NCI-H1092 treated with DMSO at 0.1 percent for 48 hours (cell line): ENCODE measurements around the gene CMYA5.

Experiments
- DNase-seq: peaks from one replicate; lab custom pipeline; 2025; lab: John Stamatoyannopoulos, UW

CMYA5 gene

DNA sequence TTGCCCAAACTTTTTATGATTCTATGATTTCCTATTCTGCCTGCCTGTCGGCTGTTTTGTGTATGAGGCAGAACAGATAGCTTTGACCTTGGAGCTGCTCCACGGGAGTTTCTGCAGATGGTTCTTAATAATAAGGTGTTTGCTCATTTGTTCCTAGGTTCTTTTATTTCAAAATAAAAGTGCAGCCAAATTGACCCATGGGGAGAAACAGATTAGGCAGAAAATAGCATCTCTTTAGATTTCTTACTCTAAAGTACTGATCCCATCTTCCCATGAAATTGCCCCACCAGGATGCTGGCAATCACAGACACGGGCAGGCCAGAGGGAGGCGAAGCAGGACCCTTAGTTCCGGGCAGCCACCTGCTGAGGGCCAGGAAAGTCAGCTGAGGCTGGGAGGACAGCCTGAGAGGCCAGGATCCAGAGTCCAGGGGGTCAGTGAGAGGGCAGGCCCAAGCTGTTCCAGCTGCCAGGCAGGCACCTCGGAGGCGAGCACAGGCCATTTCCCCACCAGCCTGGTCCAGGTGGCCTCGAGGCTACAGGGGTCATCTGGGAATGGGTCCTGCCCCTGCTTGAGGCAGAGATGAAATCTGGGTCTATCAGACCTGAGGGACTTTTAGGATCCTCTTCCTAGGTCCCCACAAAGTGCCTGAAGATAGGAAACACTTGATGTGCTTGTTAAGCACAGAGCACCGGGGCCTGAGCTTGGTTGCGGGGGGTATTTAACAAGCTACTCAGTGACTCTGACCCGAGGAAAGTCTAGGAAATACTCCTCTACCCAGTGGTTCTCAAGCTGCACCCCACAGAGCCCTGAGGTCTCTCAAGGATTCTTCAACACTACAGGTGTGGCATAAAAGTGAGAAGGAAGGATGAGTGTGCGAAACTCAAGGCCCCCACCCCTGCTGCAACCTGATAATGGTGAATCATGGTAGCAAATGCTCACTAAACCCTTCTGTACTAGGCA, 145.4 kb downstream of the CMYA5 start:
- no peak for DNase-seq

DNA sequence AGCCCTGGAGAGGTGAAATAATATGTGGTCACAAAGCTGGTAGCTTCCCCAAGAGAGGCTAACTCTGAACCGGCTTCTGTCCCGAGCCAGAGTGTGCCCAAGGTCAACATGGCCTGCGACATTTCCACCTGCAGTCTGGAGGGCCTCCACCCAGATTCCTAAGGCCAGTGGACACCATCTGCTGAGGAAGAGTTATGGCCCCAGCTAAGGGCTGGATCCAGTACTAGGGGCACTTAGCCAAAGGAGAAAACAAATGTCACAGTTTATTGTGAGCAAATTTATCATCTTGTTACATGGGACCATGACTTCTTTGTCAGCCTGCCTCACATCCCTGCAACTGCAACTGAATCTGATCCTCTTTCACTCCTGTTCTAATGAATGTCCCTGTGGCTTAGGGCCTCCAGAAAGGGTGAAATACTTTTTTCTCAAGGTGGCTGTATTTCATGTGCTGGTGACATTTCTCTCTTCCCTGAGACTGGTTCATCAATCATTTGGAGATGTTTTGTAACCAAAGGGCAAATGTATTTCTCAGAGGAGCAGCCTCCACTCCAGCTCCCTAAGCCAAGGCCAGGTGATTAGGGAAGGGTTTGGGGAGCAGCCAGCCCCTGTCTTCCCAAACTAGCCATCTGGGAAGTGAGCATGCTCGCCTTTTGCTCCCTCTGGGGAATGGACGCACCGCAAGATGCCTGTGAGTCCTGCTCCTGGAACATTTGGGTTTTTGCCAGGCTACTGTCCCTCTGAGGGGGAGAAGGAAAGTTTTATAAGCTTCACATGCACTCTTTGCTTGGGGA, 148.3 kb downstream of the CMYA5 start:
- DNase-seq: no peak

DNA sequence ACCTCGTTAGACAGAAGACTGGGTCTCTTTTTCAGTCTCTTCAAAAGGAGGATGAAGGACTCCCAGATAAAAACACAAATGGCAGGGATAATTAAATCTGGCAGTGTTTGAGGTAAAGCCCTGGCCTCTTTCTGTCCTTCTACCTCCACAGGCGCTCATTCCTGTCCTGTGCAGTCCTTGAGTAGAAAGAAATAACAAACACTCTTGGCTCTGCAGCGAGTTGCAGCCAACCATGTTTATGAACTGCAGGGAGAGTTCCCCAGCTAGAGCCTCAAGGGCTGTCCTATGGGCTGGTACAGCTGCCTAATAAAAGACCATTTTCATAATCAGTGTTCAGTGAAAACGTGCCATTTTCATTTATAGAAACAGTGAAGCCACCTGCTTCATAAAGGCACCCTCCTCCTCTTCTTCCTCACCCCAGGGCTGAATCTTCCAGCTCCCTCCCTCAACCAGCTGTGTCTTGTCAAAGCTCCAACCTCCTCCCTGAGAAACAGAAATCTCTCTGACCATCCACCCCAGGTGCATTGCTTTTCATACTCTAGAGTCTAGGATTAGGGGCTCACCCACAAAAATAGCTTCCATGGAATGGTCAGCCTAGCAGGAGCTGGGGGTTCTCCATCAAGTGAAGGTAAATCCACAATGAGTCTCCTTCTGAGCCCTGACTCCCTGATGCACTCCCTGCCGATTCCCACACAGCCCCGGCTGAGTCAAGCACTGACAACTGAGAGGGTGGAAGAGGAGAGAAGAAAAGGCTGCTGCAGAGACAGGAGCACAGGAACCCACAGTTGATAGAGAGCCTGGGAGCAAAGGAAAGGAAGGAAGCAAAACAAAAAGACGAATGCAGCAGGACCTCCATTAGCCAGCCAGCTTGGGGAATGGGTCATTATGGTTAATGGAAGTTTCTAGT, 150.7 kb downstream of the CMYA5 start:
- DNase-seq: no peak

DNA sequence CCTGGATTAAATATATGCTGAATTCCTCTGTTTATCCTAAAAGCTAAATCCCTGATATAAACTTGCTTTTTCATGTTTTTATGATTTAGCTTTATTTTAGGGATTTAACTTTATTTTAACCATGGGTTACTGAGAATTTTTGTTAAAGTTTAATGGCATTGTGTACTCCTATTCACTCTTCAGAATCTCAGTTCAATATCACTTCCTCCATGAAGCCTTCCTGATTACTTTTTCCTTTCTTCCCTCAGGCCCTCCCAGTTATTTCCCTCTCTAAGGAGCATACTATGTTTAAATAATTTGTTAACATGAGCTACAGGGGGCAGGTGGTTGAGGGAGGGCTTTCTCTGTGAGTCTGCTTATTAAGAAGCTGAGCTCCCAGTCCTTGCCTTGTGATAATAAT, 151.5 kb downstream of the CMYA5 start:
- no peak for DNase-seq

DNA sequence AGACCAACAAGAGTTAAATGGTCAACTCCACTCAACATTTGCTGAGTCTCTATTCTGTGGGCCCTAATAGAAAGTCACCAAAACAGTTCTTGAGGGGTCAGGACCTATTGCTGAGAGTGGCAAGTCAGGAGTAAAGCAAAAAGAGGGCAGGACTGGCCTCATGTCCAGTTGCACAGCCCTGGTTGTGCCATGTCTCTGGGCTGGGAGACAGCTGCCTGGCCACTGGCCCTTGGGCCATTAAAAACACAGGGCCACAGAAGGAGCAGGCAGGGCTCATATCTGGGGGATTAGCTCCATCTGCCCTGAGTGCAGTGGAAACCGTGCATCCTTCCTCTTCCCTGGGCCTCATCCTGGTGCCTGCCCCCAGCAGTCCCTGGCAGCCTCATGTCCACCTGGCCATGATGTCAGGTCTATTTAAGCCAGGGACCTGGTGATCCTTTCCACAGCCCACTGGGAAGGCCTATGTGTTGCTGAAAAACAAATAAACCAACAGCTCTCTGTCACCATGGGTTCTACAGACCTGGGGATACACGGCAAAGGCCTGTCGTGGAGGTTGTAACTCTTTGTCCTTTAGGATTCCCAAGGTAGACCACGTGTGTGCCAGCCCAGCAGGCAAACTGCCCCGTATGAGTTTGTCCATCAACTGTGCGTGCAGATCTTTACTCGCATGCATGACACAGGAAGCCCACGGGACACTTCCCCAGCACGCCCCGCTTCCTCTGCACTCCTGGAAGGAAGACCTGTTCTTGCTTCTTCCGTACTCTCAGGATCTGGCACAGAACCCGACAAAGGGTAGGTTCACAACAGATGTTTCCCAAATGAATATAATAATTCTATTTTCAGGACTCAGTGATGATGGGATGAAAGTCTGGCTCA, 152.6 kb downstream of the CMYA5 start:
- no peak for DNase-seq

DNA sequence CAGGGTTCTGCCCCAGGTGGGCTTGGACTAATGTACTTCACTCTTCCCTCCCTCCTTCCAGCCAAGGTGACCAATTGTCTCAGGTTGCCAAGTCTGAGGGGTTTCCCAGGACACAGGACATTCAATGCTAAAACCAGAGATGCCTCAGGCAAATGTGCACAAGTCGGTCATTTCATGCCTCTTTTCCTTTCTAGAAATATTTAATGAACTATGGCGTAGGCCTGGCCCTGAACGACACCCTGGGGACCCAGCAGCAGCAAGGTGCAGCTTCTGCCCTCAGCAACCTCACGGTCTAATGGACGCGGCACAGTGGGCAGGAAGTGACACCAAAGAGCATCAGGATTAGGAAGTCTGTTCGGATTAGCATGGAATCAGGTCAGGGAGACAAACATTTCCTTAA, 153.4 kb downstream of the CMYA5 start:
- DNase-seq: no peak

DNA sequence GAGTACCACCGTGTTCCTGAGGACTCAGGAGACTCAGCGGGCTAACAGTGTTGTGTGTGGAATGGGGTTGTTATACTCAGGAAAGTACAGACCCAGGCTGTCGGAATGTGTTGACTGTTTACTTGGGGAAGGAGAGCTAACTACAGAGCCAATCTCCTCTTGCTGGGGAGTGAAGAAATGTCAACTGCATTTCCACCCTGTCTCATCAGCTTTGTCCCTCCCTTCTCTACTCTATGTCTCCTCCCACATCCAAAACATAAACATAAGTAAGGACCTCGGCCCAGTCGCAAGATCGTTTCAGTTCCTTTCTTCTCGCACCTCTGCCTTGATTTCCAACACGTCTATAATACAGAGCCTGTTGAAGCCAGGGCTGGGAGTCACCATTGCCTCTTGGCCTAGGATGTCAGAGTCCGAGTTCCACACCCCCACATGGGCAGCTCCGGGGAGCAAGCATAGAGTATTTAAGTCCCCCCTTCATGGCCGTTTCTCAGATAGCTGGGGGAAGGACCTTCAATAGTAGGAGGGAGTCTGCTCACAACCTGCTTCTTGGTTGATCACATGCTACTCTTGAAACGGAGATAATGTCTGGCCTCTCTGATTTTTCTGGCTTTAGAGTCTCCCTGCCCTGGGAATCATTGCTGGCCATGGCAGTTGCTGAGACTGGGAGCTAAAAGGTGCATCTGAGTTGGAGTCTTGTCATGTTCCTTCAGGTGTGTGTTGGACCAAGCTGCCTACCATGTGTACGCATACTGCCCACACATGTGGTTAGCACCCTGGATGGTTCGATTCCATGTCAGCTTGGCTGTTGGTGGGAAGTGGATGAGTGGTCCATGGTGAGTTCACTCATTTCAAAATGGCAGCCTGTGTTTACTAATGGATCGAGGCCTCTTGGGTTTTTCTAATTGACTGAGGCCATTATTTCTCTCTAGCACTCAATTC, 154.1 kb downstream of the CMYA5 start:
- DNase-seq: no peak

DNA sequence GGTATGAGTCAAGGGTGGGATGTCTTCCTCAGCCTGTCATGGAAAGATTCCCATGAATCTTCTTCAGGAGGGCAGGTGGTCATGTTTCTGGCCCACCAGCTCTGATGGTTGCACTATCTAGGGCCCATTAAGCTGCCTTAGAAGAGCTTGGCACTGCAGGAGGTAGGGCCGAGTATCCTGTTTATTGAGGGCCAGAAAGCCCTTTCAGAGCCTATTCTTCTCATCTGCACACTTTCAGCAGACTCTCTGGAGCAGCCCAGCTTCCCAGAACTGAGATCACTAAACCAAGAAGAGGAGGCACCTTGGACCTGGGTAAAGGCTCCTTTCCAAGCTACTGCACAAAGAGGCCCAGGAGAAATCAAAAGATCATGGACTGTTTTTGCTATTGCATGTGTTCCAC, 154.9 kb downstream of the CMYA5 start:
- no peak for DNase-seq

DNA sequence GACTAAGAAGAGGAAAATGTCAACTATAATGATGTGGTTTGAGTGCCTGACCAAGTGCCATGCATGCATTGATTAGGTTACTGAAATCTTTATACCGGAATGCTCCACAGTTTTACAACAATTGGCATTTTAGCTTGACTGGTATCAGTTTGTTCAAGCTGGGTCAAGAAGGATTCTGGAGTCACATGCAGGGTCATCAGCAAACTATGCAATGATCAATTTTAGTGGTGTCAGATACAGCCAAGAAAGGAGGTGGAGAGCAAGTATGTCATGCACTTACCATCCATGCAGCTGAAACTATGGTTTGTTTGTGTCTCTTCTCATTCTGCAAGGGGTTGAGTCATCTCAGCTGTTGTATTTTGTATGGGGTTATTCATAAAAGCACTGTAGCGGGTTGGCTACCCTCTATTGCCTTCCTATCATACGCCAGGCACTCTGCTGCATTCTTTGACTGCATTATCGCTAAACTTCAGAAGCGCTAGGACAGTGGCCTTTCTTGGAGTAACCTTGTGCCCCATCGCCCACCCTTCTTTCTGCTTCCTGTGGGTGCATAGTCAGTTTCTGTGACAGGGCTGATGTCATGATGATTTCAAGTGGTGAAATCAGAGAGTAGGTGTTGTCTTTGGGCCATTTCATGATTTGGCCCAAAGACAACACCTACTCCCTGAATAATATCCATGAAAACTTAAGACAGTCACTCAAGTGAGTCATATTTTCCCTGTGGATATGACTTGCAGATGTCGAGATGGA, 156.0 kb downstream of the CMYA5 start:
- DNase-seq: no peak

DNA sequence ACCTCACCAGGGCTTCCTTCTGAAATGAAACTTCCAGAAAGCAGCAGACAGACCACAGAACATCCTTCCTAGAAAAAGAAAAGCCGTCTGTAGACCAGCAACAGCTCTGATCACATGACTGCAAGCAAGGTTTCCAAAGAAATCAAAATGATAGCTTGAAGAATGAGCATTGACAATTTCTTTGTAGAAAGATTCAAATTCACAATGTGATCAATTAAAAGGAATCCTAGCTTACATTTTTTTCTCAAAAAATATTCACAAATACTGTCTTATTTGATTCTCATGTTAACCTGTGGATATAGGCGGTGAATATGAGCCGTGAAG, 156.5 kb downstream of the CMYA5 start:
- DNase-seq: no peak

DNA sequence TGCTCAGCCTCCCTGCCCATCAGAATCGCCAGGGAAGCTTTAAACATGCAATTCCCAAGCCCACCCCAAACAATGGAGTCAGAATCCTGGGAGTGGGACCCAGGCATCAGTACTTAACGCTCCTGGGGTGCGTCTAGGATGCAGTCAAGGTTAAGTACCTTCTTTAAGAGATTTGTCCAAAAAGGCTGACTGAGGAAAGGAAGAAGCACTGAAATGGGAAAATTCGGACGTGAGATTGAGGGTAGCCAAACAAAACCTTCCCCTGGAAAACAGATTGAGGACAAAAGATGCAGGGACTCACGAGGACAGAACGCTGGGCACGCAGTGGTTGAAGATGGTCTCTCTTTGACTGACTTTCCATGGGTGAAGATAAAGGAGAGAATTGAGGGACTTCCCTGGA, 157.9 kb downstream of the CMYA5 start:
- DNase-seq: no peak

DNA sequence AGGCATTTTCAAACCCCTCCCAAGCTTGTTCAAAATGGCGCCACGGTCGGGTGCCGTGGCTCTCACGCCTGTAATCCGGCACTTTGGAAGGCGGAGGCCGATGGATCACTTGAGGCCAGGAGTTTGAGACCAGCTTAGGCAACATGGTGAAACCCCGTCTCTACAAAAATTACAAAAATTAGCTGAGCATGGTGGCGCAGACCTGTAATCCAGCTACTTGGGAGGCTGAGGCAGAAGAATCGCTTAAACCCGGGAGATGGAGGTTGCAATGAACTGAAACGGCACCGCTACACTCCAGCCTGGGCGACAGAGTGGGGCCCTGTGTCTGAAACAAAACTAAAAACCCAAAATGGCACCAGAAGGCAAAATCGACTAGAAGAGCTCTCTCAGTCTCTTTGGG, 159.4 kb downstream of the CMYA5 start:
- DNase-seq: no peak
